HepG2 (cell line): Measurements from ENCODE around the gene CBLN3. TPM values are rescaled to one million over a fixed set of nuclear protein-coding genes. Genes with fewer than 3 reads are reported as not detected.

Experiments used
- ATRX ChIP-seq: sonication (generic); formaldehyde crosslinking; IDR thresholded peaks from 2 replicates; pipeline ENCODE4 v1.4.0; 2020; ENCODE audit warnings: missing genetic modification reagents, borderline replicate concordance
- CBX2 ChIP-seq, 2 experiments: fragments of 200-600 bp in 1 of 2; sonication (generic); formaldehyde crosslinking in 1 of 2; IDR thresholded peaks; 2 replicates each; pipeline versions ENCODE4 v1.7.0 to v1.8.1; 2018 to 2022; ENCODE audit warnings: low read depth in 2 of 2, low read length in 1 of 2, mild to moderate bottlenecking in 1 of 2, missing genetic modification reagents in 1 of 2
- CHD4 ChIP-seq: fragments of 200-600 bp; sonication (generic); IDR thresholded peaks from 2 replicates; pipeline ENCODE4 v1.7.0; 2017; ENCODE audit warnings: mild to moderate bottlenecking, low read length, borderline replicate concordance
- FOSL1 ChIP-seq: sonication (generic); formaldehyde crosslinking; IDR thresholded peaks from 2 replicates; pipeline ENCODE4 v1.9.0; 2021; ENCODE audit warnings: missing genetic modification reagents, borderline replicate concordance
- MTA3 ChIP-seq: sonication (generic); formaldehyde crosslinking; IDR thresholded peaks from 2 replicates; pipeline ENCODE4 v1.4.0; 2020; ENCODE audit warnings: missing genetic modification reagents
- PAWR ChIP-seq: sonication (generic); formaldehyde crosslinking; IDR thresholded peaks from 2 replicates; pipeline ENCODE4 v1.4.0; 2020; ENCODE audit warnings: missing genetic modification reagents, mild to moderate bottlenecking, borderline replicate concordance
- RORA ChIP-seq: sonication (generic); formaldehyde crosslinking; IDR thresholded peaks from 2 replicates; pipeline ENCODE4 v1.5.0; 2020; ENCODE audit warnings: mild to moderate bottlenecking, missing genetic modification reagents, moderate library complexity
- SIX1 ChIP-seq: sonication (generic); formaldehyde crosslinking; IDR thresholded peaks from 2 replicates; pipeline ENCODE4 v1.4.0; 2020; ENCODE audit warnings: missing genetic modification reagents, borderline replicate concordance
- ZBTB4 ChIP-seq: sonication (generic); formaldehyde crosslinking; IDR thresholded peaks from 2 replicates; pipeline ENCODE4 v1.4.0; 2020; ENCODE audit warnings: missing genetic modification reagents, mild to moderate bottlenecking, borderline replicate concordance
- ZFYVE20 ChIP-seq: sonication (generic); formaldehyde crosslinking; IDR thresholded peaks from 2 replicates; pipeline ENCODE4 v1.8.0; 2023; ENCODE audit warnings: low read depth, mild to moderate bottlenecking, moderate library complexity, missing genetic modification reagents, borderline replicate concordance
- ZNF296 ChIP-seq: sonication (generic); formaldehyde crosslinking; conservative IDR thresholded peaks from 2 replicates; pipeline ENCODE4 v1.5.0; 2020; ENCODE audit warnings: mild to moderate bottlenecking, missing genetic modification reagents
- ZNF557 ChIP-seq: sonication (generic); formaldehyde crosslinking; IDR thresholded peaks from 2 replicates; pipeline ENCODE4 v1.4.0; 2020; ENCODE audit warnings: missing genetic modification reagents
- polyA plus RNA-seq, 8 experiments: library from polyadenylated mRNA; depleted of rRNA in 3 of 8; stranded (reverse) in 7 of 8; unstranded in 1 of 8; fragments of >200 nt; fragmentation: Illumina TruSeq in 4 of 8; extraction: Trizol in 4 of 8; gene quantifications; 2 replicates each; pipeline versions ENCODE4 v1.2.1 to v1.2.3, GENCODE V29; 2011 to 2016; ENCODE audit warnings: low read depth in 4 of 8, missing spikeins in 1 of 8, mixed read lengths in 1 of 8; ENCODE audit not compliant: insufficient read depth in 1 of 8
- total RNA-seq, 5 experiments: library from RNA; depleted of rRNA; stranded (reverse); fragments of >200 nt; fragmentation: Illumina TruSeq; extraction: Trizol; gene quantifications; 2 replicates each; pipeline ENCODE4 v1.2.3, GENCODE V29; 2016; ENCODE audit warnings: low read depth in 1 of 5
- TF ChIP-seq, protein P1 (sequence below): sonication (generic); formaldehyde crosslinking; IDR thresholded peaks from 2 replicates; pipeline ENCODE4 v1.8.0; 2022; ENCODE audit warnings: missing genetic modification reagents, mild to moderate bottlenecking, moderate library complexity, borderline replicate concordance
- TF ChIP-seq, protein P2 (sequence below): sonication (generic); formaldehyde crosslinking; IDR thresholded peaks from 2 replicates; pipeline ENCODE4 v1.9.0; 2021; ENCODE audit warnings: mild to moderate bottlenecking, missing genetic modification reagents

Gene CBLN3
- total and polyA plus RNA-seq, 2 of the 13 experiments (the other 11 are each of a cell fraction or from before 2014, with no cell fraction given): 0.66 to 0.98 TPM

- TF ChIP-seq PAWR (CRISPR knock-in tag): peak; percentile 91; the same call in 1 of the 2 replicates
- TF ChIP-seq, protein P1, sequence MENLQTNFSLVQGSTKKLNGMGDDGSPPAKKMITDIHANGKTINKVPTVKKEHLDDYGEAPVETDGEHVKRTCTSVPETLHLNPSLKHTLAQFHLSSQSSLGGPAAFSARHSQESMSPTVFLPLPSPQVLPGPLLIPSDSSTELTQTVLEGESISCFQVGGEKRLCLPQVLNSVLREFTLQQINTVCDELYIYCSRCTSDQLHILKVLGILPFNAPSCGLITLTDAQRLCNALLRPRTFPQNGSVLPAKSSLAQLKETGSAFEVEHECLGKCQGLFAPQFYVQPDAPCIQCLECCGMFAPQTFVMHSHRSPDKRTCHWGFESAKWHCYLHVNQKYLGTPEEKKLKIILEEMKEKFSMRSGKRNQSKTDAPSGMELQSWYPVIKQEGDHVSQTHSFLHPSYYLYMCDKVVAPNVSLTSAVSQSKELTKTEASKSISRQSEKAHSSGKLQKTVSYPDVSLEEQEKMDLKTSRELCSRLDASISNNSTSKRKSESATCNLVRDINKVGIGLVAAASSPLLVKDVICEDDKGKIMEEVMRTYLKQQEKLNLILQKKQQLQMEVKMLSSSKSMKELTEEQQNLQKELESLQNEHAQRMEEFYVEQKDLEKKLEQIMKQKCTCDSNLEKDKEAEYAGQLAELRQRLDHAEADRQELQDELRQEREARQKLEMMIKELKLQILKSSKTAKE (CRISPR knock-in tag): no peak; the same call in 1 of the 2 replicates
- no peak for TF ChIP-seq ZNF557 (CRISPR knock-in tag)
- 0 out of 2 replicates have a peak, but pooled peaks have one; percentile 44 for TF ChIP-seq ZBTB4 (CRISPR knock-in tag)
- TF ChIP-seq, protein P2, sequence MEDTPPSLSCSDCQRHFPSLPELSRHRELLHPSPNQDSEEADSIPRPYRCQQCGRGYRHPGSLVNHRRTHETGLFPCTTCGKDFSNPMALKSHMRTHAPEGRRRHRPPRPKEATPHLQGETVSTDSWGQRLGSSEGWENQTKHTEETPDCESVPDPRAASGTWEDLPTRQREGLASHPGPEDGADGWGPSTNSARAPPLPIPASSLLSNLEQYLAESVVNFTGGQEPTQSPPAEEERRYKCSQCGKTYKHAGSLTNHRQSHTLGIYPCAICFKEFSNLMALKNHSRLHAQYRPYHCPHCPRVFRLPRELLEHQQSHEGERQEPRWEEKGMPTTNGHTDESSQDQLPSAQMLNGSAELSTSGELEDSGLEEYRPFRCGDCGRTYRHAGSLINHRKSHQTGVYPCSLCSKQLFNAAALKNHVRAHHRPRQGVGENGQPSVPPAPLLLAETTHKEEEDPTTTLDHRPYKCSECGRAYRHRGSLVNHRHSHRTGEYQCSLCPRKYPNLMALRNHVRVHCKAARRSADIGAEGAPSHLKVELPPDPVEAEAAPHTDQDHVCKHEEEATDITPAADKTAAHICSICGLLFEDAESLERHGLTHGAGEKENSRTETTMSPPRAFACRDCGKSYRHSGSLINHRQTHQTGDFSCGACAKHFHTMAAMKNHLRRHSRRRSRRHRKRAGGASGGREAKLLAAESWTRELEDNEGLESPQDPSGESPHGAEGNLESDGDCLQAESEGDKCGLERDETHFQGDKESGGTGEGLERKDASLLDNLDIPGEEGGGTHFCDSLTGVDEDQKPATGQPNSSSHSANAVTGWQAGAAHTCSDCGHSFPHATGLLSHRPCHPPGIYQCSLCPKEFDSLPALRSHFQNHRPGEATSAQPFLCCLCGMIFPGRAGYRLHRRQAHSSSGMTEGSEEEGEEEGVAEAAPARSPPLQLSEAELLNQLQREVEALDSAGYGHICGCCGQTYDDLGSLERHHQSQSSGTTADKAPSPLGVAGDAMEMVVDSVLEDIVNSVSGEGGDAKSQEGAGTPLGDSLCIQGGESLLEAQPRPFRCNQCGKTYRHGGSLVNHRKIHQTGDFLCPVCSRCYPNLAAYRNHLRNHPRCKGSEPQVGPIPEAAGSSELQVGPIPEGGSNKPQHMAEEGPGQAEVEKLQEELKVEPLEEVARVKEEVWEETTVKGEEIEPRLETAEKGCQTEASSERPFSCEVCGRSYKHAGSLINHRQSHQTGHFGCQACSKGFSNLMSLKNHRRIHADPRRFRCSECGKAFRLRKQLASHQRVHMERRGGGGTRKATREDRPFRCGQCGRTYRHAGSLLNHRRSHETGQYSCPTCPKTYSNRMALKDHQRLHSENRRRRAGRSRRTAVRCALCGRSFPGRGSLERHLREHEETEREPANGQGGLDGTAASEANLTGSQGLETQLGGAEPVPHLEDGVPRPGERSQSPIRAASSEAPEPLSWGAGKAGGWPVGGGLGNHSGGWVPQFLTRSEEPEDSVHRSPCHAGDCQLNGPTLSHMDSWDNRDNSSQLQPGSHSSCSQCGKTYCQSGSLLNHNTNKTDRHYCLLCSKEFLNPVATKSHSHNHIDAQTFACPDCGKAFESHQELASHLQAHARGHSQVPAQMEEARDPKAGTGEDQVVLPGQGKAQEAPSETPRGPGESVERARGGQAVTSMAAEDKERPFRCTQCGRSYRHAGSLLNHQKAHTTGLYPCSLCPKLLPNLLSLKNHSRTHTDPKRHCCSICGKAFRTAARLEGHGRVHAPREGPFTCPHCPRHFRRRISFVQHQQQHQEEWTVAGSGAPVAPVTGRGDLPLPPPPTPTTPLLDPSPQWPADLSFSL (CRISPR knock-in tag): no peak
- no peak for TF ChIP-seq RORA (CRISPR knock-in tag)
- TF ChIP-seq ATRX (CRISPR knock-in tag): 0 out of 2 replicates have a peak, but pooled peaks have one; percentile 11
- TF ChIP-seq CBX2 (IDR thresholded peaks at IDR 0.05; ENCODE audit: low read depth, low read length): no peak
- TF ChIP-seq CBX2 (CRISPR knock-in tag; IDR thresholded peaks at IDR 0.05; ENCODE audit: low read depth): no peak
- 0 out of 2 replicates have a peak, but pooled peaks have one; percentile 12 for TF ChIP-seq CHD4
- TF ChIP-seq ZFYVE20 (CRISPR knock-in tag): no peak
- no peak for TF ChIP-seq ZNF296 (CRISPR knock-in tag)
- no peak for TF ChIP-seq FOSL1 (CRISPR knock-in tag)
- TF ChIP-seq SIX1 (CRISPR knock-in tag): no peak
- TF ChIP-seq MTA3: no peak
These were observed 2.2 kb upstream of the CBLN3 start (continued) for GRCh38 chr14:24431569-24432258.
